ENCODE results near the gene SMIM7. TPM values are rescaled to one million over a fixed set of nuclear protein-coding genes. Genes with fewer than 3 reads are reported as not detected.

The SMIM7 gene
- total and polyA plus RNA-seq, 2 of the 13 experiments (the other 11 are each of a cell fraction or from before 2014, with no cell fraction given) = 55.7 to 74.9 TPM

- TF ChIP-seq, protein P1, sequence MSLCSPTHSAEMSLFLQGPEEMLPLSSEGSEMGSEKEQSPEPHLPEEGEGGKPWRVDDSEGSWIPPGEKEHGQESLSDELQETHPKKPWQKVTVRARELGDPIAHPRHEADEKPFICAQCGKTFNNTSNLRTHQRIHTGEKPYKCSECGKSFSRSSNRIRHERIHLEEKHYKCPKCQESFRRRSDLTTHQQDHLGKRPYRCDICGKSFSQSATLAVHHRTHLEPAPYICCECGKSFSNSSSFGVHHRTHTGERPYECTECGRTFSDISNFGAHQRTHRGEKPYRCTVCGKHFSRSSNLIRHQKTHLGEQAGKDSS (CRISPR knock-in tag; IDR thresholded peaks at IDR 0.05; ENCODE audit: borderline replicate concordance, low read depth) = no peak
- TF ChIP-seq ZNF296 (CRISPR knock-in tag; conservative IDR thresholded peaks at IDR 0.05) (no peak), ZNF841 (CRISPR knock-in tag; IDR thresholded peaks at IDR 0.05; ENCODE audit: borderline replicate concordance) (no peak), SATB2 (CRISPR knock-in tag; IDR thresholded peaks at IDR 0.05) (peak; percentile 48; the same call in 1 of the 2 replicates), HMG20B (CRISPR knock-in tag; conservative IDR thresholded peaks at IDR 0.05) (peak; percentile 59; the same call in 1 of the 2 replicates), GABPB1 (CRISPR knock-in tag; IDR thresholded peaks at IDR 0.05) (peak; percentile 99), ZFP41 (CRISPR knock-in tag; IDR thresholded peaks at IDR 0.05; ENCODE audit: borderline replicate concordance) (no peak), ZNF639 (CRISPR knock-in tag; conservative IDR thresholded peaks at IDR 0.05) (0 out of 2 replicates have a peak, but pooled peaks have one; percentile 58), ZNF574 (CRISPR knock-in tag; IDR thresholded peaks at IDR 0.05) (peak; percentile 99), JDP2 (CRISPR knock-in tag; IDR thresholded peaks at IDR 0.05; ENCODE audit: borderline replicate concordance) (no peak), NR2F6 (IDR thresholded peaks at IDR 0.05) (peak; percentile 31; the same call in 1 of the 2 replicates), NR2F6 (CRISPR knock-in tag; IDR thresholded peaks at IDR 0.05) (peak; percentile 73; the same call in 1 of the 2 replicates), KDM6A (CRISPR knock-in tag; IDR thresholded peaks at IDR 0.05; ENCODE audit: low read depth) (no peak), ATF7-NPFF (CRISPR knock-in tag; IDR thresholded peaks at IDR 0.05; ENCODE audit: low read depth) (peak; percentile 24)
- TF ChIP-seq, protein P2, sequence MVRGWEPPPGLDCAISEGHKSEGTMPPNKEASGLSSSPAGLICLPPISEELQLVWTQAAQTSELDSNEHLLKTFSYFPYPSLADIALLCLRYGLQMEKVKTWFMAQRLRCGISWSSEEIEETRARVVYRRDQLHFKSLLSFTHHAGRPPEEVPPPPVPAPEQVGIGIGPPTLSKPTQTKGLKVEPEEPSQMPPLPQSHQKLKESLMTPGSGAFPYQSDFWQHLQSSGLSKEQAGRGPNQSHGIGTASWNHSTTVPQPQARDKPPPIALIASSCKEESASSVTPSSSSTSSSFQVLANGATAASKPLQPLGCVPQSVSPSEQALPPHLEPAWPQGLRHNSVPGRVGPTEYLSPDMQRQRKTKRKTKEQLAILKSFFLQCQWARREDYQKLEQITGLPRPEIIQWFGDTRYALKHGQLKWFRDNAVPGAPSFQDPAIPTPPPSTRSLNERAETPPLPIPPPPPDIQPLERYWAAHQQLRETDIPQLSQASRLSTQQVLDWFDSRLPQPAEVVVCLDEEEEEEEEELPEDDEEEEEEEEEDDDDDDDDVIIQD (CRISPR knock-in tag; IDR thresholded peaks at IDR 0.05; ENCODE audit: low read depth) = peak; percentile 64; the same call in 1 of the 2 replicates
- TF ChIP-seq, protein P3, sequence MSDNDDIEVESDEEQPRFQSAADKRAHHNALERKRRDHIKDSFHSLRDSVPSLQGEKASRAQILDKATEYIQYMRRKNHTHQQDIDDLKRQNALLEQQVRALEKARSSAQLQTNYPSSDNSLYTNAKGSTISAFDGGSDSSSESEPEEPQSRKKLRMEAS (IDR thresholded peaks at IDR 0.05) = peak; percentile 90
- TF ChIP-seq, protein P4, sequence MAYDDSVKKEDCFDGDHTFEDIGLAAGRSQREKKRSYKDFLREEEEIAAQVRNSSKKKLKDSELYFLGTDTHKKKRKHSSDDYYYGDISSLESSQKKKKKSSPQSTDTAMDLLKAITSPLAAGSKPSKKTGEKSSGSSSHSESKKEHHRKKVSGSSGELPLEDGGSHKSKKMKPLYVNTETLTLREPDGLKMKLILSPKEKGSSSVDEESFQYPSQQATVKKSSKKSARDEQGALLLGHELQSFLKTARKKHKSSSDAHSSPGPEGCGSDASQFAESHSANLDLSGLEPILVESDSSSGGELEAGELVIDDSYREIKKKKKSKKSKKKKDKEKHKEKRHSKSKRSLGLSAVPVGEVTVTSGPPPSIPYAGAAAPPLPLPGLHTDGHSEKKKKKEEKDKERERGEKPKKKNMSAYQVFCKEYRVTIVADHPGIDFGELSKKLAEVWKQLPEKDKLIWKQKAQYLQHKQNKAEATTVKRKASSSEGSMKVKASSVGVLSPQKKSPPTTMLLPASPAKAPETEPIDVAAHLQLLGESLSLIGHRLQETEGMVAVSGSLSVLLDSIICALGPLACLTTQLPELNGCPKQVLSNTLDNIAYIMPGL (CRISPR knock-in tag; IDR thresholded peaks at IDR 0.05; ENCODE audit: borderline replicate concordance in 1 of 2, low read depth in 1 of 2) = peak in 1 of 2 experiments; percentile 15; a peak in 1 of 4 replicates
- TF ChIP-seq, protein P5, sequence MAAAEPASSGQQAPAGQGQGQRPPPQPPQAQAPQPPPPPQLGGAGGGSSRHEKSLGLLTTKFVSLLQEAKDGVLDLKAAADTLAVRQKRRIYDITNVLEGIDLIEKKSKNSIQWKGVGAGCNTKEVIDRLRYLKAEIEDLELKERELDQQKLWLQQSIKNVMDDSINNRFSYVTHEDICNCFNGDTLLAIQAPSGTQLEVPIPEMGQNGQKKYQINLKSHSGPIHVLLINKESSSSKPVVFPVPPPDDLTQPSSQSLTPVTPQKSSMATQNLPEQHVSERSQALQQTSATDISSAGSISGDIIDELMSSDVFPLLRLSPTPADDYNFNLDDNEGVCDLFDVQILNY (CRISPR knock-in tag; conservative IDR thresholded peaks at IDR 0.05) = peak; percentile 36; the same call in 1 of the 2 replicates
These were observed at the start of gene SMIM7 (continued) for GRCh38 chr19:16659832-16660708.
